ENCODE results near the gene GJA1.
"Not testable (repeated sequence)": the region's sequence is repeated elsewhere in the genome, so short reads cannot be mapped to it uniquely, and the experiment has no call there.

Gene GJA1

DNA sequence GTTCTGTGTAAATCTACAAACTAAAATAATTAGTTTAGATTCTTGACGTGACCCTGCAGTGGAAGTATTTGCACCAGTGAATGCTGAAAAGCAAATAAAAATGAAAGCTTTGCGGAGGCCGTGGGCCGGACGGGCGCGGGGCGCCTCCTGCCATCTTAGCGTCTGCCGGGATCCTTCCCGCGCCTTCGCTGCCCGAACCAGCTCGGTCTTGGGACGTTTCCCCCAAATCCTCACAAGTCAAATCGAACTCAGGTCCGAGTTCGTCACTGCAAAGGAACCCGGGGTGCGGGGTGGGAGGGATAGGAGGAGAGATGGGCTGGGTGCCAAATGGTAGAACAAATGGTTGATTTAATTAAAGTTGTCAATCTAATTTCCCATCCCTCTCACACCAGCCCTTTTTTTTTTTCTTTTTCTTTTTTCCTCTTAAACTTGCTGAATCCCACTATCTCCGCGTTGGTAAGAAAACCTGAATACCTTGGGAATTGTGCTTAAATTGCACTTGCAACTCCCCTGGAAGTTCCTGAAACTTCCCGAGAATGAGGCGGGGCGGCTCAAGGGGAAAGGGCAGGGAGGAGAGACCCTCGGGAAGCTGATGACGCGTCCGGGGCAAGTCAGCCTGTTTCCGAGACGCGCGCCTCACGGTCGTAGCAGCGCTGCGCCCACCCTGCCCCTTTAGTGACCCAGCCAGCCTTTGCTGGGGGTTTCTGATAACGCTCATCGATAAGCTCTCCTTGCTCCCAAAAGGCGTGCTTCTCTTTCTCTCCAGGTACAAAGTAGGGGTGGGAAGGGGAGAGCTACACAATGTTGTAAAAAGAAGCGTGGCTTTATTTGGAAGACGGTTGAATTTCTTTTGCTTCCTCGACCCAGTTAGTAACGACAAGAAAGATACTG lies 1.8 kb downstream of the GJA1 start:
- DNase-seq (ENCODE audit: low read depth in 2 of 2), result no peak

GRCh38 chr6:121437851-121438651 lies 2.6 kb downstream of the GJA1 start:
- no peak for DNase-seq (ENCODE audit: low read depth in 2 of 2)

- no peak for DNase-seq (ENCODE audit: low read depth in 2 of 2)
These were observed 3.4 kb downstream of the GJA1 start for GRCh38 chr6:121438869-121439268.

- DNase-seq (ENCODE audit: low read depth in 2 of 2), result no peak
These were observed 4.0 kb downstream of the GJA1 start for GRCh38 chr6:121439475-121439874.

DNA sequence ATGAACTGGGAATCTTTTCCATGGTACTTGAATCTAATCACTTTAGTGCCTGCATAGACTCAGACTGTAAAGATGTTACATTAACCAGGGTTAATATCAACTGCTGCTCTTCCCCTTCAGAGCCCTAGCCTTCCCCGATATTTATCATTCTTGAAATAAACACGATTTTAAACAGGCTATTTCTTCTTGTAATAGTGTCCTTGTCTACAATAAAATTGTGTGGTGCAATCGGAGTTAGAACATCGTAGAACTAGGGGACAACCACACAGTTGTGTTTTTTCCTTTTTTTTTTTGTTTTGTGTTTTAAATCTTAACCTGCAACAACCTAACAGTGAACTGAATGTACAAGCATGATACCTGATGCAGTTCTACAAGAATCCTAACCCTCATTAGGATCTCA lies 4.5 kb downstream of the GJA1 start:
- DNase-seq (ENCODE audit: low read depth in 2 of 2), result no peak

- DNase-seq (ENCODE audit: low read depth in 2 of 2), result no peak
These were observed 6.0 kb downstream of the GJA1 start for GRCh38 chr6:121441477-121441876.

GRCh38 chr6:121442576-121442975 lies 7.1 kb downstream of the GJA1 start:
- DNase-seq (ENCODE audit: low read depth in 2 of 2), result no peak

GRCh38 chr6:121443971-121444541 lies 8.6 kb downstream of the GJA1 start:
- no peak for DNase-seq (ENCODE audit: low read depth in 2 of 2)

DNA sequence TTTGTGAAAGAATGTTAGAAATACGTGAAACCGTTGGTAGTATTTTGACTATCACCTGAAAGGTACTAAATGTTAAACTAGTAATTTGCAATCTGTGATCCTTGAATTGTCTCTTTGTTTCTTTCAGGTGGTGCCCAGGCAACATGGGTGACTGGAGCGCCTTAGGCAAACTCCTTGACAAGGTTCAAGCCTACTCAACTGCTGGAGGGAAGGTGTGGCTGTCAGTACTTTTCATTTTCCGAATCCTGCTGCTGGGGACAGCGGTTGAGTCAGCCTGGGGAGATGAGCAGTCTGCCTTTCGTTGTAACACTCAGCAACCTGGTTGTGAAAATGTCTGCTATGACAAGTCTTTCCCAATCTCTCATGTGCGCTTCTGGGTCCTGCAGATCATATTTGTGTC lies 11.3 kb downstream of the GJA1 start:
- not testable (repeated sequence) for DNase-seq (ENCODE audit: low read depth in 2 of 2)

GRCh38 chr6:121447746-121448145 lies 12.3 kb downstream of the GJA1 start:
- not testable (repeated sequence) for DNase-seq (ENCODE audit: low read depth in 2 of 2)

DNA sequence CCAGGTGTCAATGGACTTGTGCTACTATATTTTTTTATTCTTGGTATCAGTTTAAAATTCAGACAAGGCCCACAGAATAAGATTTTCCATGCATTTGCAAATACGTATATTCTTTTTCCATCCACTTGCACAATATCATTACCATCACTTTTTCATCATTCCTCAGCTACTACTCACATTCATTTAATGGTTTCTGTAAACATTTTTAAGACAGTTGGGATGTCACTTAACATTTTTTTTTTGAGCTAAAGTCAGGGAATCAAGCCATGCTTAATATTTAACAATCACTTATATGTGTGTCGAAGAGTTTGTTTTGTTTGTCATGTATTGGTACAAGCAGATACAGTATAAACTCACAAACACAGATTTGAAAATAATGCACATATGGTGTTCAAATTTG lies 13.1 kb downstream of the GJA1 start:
- not testable (repeated sequence) for DNase-seq (ENCODE audit: low read depth in 2 of 2)

- no peak for DNase-seq (ENCODE audit: low read depth in 2 of 2)
These were observed 13.9 kb downstream of the GJA1 start for GRCh38 chr6:121449331-121449730.

- no peak for DNase-seq (ENCODE audit: low read depth in 2 of 2)
These were observed 14.8 kb downstream of the GJA1 start for GRCh38 chr6:121450242-121450641.

- no peak for DNase-seq (ENCODE audit: low read depth in 2 of 2)
These were observed 15.8 kb downstream of the GJA1 start for GRCh38 chr6:121451250-121451649.

GRCh38 chr6:121453191-121453590 lies 17.7 kb downstream of the GJA1 start:
- no peak for DNase-seq (ENCODE audit: low read depth in 2 of 2)

DNA sequence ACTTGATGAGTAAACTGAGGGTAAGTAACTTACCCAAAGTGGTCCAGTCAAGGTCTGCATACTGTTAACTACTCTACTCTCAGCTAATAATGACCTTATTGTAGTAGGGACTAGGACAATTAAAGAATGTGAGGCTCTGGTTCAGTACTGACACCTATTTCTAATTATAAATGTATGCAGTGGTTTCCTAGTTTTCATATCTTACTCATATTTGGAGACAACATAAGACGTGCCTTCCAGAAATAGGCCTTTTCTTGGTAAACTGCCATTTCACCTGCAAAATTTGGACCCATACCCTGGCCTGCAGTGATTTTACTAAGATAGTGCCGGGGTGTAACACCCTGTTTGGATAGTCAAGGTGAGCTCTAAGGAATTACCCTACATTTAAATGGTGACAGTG lies 24.7 kb downstream of the GJA1 start:
- no peak for DNase-seq (ENCODE audit: low read depth in 2 of 2)

- DNase-seq (ENCODE audit: low read depth in 2 of 2), result no peak
These were observed 27.6 kb downstream of the GJA1 start for GRCh38 chr6:121463087-121463486.

DNA sequence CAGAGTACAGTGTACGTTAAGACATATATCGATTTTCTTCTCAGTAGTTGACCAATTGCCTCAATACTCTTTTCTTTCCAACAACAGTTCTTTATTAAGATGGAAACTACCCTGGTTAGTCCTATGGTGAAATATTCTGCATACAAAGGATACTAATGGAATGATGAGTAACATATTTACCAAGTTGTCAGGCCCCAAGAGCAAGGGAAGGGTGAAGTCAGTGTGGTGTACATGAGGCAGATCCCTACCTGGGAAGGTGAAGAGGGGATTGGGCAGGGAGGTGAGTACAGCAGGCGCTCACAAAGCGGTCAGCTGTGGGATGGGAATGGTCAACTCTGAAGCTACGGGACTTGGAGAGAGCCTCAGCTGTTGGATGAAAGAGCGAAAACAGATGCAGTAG lies 29.7 kb downstream of the GJA1 start:
- DNase-seq (ENCODE audit: low read depth in 2 of 2), result no peak

- no peak for DNase-seq (ENCODE audit: low read depth in 2 of 2)
These were observed 44.1 kb downstream of the GJA1 start for GRCh38 chr6:121479486-121480098.

- no peak for DNase-seq (ENCODE audit: low read depth in 2 of 2)
These were observed 44.8 kb downstream of the GJA1 start for GRCh38 chr6:121480099-121480713.

- no peak for DNase-seq (ENCODE audit: low read depth in 2 of 2)
These were observed 46.7 kb downstream of the GJA1 start for GRCh38 chr6:121482004-121482693.

Data from stimulated activated CD8-positive, alpha-beta memory T cell treated with anti-CD3 and anti-CD28 coated beads, Interleukin-15, amount 100 ng/mL, for 4 hours (primary cell).